Measurements from ENCODE around the gene KLC1.
"Not testable (repeated sequence)": the region's sequence is repeated elsewhere in the genome, so short reads cannot be mapped to it uniquely, and the experiment has no call there.

The KLC1 gene

DNA sequence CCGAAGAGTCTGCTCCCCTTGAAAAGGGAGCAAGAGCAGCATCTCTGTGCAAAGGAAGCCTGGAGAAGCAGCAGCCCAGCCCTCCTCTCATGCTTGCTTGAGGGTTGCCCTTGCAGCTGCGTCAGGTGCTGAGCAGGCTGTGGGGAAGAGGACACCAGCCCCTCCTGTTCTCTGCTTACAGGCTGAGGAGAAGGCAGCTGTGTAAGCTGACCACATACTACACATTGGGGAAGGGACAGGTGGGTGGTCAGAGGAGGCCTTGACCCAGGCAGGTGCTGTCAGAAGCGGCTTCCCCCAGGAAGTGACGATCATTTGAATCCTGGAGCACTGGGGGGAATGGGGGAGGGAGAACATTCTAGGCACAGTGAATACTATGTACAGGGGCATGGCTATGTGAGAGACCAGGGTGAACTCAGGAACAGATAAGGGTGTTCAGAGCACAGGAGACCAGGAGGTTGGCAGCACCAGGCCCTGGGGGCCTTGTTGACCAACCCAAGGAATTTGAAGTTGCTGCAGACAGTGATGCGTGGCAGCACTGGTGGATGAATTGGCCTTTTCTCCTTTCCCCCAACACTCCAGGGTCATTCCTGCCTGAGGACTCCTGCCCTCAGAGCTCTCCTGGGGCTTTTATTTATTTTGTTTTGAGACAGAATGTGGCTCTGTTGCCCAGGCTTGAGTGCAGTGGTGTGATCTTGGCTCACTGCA, 2.7 kb upstream of the KLC1 start:
- no peak for DNase-seq

DNA sequence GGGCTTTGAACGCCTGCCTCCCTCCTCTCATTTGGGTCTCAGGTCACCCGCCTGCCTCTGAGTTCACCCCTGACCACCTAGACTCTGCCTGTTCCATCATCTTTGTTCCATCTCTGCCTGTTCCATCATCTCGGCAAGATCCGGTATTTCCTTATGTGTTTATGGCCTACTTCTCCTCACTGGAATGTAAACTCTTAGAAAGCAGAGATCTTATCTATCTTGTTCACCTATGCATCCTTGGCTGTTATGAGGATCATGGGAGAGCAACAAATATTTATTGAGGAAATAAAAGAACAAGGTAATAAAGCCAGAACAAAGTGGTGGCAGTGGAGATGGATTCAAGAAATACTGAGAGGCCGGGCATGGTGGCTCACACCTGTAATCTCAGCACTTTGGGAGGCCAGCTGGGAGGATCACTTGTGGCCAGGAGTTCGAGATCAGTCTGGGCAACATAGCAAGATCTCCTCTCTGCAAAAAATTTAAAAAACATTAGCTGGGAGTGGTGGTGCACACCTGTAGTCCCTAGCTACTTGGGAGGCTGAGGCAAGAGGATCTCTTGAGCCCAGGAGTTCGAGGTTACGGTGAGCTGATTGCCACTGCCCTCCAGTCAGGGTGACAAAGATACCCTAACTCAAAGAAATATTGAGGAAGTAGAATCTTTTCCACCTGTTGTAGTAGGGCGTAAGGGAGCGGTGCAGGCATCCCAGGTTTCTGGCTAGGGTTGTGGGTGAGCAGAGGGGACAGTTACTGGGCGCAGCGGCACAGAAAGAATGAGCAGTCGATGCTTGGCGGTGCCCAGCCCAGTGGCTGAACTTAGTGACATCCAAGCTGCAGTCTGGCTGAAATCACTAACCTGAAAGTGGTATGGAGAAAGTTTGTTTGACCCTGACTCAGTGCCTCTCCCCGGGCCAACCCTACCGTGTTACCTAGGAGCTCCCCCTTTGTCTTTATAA, 1.7 kb upstream of the KLC1 start:
- DNase-seq, result no peak

DNA sequence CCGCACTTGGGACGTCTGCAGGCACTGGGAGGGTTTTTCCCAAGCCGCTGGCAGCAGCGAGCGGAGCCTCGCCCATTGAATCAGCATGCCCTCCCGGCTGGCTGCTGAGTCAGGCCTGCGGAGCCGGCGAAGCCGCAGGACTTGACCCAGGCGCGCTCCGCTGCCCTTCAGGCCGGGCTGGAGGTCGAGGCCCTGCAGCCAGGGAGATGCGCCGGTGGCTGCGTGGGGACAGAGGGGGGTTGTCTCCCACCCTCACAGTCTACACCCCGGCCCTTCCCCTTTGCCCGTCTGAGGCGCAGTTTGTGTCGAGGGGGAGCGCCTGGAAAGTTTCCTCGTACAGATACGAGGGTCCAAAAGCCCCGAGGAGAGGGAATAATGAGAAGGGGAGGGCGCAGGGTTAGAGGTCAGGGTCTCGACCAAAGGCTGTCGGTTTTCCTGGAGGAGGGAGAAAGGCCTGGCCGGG, 759 bp upstream of the KLC1 start:
- no peak for DNase-seq

DNA sequence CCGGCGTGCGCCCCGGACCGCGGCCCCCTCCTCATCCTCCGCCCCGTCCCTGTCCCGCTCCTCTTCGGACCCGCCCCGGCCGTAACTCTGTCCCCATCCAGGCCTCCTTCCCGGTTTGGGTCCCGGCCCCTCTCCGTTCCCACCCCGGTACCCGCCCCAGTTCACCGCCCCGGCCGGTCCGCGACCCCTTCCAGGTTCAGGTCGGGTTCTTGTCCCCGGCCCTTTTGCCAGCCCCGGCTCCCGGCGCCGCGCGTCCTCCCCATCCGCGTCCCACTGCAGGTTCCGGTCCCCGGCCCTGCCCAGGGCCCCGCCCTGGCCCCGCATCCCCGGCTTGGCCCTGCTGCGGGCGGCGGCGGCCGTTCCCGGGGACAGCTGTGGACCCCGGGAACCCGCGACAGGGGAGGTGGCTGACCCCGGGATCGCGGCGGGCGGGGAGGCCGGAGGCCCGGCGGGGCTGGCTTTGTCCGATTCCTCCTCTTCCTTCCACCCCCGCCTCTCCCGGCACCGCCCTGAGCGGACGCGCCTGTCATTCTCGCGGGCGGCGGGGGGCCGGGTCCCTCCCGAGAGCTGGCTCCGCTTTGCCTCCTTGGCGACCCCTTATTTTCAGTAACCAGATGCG, 601 bp downstream of the KLC1 start:
- DNase-seq, result no peak

DNA sequence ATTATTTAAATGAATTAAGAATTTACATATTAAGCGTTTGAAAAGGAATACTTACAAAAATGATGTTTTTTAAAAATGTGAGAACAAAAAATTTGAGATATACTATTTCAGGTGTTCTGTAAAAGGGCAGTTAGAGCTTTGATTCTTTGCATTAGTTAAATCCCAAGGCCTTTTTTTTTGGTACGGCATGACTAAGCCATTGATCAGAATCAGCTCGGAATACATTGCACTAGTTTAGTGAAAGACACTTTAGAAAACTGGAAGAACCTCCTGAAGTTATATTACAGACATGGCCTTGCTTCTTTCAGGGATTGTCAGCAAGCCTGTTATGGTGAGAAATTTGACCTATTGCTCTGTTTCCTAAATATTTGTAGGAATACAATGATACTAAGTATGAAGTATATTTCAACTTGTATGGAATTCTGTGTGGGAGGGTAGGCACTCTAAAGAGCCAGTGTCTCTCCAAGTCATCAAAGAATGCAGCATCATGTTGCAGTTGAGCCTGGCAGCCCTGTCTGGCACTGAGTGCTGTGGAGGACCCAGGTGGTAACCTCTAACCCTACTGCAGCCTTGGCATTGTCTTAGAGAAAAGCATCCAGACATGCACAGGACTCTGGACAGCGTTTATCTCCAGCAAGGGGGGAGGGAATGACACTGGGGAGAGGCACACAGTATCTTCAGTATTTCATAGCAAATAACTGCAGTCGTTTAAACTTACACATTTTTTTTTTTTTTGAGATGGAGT, 1.5 kb downstream of the KLC1 start:
- DNase-seq, result no peak

DNA sequence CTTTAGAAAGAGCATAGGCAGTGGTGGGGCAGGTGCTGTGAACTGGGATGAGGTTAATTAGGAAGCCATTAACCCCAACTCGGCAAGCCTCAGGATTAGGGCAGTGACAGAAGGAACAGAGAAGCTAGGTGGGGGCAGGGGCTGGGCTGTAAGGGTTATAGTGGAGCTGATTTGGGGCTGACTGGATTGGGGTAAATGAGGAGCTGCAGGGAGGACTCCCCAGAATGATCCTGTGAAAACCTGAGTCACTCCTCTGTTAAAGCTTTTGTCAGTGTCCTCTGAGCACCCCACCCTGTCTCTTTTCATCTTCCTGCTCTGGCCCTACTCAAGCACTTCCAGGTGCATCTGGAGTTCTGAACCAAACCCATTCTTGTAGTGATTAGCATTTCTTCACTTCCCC, 4.4 kb downstream of the KLC1 start:
- DNase-seq, result no peak

DNA sequence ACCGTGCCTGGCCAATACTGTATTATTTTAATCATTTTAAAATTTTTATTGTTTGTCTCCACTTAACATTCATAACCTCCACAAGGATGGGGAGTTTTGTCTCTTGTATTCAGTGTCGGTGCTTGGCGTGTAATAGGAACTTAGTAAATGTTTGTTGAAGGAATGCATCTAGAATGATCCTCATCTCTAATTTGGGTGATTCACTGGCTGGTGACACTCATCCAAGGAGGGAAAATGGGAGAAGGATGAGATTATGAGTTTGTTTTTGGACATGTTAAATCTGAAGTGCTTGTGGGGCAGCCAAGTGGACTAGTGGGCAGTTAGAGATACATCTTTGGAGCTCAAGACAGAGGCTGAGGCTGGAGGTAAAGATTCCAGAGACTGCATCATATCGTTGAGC, 5.1 kb downstream of the KLC1 start:
- DNase-seq, result no peak

DNA sequence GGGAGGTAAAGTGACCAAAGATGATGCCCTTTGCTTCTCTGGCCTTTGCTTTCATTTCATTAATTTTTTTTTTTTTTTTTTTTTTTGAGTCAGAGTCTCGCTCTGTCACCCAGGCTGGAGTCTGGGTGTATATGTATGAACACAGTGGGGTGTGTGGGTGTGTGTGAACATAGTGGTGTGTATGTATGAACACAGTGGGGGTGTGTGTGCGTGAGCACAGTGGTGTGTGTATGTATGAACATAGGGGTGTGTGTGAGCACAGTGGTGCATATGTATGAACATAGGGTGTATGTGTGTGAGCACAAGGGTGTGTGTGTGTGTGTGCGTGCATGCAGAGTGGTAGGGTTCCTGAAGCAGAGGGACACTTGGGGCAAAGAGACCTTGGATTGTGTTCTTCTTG, 9.6 kb downstream of the KLC1 start:
- DNase-seq, result no peak

DNA sequence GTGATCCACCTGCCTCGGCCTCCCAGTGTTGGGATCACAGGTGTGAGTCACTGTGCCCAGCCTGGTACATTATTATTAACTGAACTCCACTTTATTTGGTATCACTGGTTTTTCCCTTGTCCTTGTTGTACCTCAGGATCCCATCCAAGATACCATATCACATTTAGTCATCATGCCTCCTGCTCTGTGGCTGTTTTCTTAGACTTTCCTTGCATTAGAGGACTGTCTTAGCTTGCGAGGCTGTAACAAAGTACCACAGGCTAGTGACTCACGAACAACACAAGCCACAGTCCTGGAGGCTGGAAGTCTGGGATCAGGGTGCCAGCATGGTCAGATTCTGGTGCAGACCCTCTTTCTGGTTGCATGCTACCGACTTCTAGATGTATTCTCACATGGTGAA, 12.2 kb downstream of the KLC1 start:
- DNase-seq, result no peak

DNA sequence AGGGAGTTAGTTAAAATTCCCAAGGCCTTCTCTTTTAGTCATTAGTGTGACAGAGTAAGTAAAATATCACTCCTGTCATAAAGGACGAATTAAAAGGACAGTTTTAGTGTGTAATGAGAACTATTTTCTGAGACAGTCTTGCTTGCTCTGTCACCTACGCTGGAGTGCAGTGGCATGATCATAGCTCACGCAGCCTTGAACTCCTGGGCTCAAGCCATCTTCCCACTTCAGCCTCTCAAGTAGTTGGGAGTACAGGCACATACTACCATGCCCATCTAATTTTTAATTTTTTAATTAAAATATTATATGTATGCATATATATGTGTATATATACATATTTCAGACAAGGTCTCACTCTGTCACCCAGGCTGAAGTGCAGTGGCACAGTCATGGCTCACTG, 17.2 kb downstream of the KLC1 start:
- no peak for DNase-seq

DNA sequence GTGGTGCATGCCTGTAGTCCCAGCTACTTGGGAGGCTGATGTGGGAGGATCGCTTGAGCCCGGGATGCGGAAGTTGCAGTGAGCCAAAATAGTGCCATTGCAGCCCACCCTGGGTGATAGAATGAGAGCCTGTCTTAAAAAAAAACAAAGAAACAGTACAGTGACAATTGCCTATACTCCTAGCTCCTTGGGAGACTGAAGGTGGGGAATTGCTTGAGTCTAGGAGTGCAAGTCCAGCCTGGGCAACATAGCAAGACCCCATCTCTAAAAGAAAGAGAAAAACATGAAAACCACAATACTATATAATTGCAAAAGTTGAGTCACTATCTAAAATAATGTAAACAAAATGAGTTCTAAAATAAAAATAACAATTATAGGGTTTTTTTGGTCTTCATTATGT, 20.0 kb downstream of the KLC1 start:
- DNase-seq, result no peak

DNA sequence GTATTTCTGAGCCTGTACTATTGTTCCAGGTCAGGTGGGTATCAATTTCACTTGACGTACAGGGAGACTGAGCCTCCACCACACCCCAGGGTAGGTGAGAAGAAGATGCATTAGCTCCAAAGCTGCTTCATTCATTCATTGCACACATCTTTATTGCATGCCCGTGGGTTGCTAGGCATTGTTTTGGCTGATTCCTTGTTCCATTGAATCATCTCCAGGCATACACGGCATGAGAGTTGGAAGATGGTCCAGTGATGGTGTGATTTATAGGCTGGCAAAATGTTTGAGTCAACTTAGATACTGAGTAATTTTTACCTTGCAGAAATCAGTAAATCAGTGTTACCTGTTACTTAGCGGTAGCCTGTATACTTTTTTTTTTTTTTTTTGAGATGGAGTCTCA, 21.2 kb downstream of the KLC1 start:
- no peak for DNase-seq

DNA sequence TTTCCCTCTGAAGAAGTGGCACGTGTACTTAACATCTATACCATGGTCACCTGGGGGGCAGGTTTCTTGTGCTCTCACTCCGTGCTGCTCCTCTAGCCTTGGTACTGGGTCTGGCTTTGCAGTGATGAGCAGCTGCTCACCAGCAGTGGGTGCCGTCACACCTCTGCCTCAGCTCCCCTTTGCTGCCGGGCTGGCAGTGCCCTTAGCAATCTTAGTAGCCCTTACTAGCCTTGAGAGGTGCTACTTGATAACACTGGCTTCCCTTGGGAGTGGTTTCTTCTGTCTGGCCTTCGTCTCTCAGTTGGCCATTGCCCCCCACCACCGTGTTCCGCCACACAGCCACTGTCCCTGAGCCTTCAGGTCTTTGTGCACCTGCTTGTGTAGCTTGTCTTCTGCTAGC, 22.6 kb downstream of the KLC1 start:
- DNase-seq, result no peak

DNA sequence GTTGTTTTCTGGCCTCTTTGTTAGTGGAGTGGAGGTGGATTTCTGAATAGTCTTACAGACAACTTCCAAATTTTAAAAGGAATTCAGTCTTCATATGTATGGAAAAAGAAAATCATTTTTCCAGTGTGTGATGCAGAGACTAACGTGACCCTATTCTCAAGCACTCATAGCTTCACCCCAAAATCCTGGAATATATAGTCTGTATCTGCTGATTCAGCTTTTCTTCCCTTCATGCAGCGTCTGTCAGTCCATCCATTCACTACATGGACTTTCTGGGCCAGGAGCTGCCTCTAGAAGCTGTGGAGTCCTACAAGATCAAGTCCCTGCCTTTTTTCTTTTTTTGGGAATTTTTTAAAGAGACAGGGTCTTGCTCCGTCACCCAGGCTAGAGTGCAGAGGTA, 23.8 kb downstream of the KLC1 start:
- no peak for DNase-seq

DNA sequence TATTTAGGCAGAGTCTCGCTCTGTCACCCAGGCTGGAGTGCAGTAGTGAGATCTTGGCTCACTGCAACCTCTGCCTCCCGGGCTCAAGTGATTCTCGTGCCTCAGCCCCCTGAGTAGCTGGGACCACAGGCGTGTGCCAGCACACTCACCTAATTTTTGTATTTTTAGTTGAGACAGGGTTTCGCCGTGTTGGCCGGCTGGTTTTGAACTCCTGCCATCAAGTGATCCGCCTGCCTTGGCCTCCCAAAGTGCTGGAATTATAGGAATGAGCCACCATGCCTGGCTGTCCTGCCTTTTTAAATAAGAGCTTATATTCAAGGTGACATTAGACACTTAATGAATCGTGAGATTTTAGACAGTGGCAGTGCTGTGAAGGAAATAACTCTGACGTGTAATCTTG, 24.3 kb downstream of the KLC1 start:
- not testable (repeated sequence) for DNase-seq

DNA sequence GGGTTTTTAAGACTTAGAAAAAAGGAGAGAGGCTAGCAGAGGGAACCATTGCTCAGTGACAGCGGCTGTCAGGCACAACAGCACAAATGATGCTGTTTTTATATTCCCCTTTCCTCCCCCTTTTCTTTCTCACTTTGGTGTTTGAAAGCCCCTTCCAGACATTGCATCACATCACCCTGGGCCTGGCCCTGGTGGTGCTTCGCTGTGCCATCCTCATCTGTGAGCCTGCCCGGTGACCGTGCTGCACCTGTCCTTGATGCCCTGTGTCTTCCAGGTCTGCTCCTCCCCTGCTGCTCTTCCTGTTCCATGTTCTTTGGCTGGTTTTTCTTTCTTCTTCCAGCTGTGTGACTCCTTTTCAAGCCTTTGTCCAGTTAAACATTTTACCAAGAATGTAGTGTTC, 24.8 kb downstream of the KLC1 start:
- DNase-seq, result no peak

DNA sequence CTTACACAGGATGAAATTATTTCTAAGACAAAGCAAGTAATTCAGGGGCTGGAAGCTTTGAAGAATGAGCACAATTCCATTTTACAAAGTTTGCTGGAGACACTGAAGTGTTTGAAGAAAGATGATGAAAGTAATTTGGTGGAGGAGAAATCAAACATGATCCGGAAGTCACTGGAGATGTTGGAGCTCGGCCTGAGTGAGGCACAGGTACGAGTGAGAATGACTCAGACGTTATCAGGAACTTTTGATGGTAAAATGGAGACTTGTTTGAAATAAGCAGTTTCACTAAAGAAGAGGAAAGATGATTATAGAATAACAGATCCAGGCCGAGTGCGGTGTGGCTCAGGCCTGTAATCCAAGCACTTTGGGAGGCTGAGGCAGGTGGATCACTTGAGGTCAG, 25.6 kb downstream of the KLC1 start:
- no peak for DNase-seq

DNA sequence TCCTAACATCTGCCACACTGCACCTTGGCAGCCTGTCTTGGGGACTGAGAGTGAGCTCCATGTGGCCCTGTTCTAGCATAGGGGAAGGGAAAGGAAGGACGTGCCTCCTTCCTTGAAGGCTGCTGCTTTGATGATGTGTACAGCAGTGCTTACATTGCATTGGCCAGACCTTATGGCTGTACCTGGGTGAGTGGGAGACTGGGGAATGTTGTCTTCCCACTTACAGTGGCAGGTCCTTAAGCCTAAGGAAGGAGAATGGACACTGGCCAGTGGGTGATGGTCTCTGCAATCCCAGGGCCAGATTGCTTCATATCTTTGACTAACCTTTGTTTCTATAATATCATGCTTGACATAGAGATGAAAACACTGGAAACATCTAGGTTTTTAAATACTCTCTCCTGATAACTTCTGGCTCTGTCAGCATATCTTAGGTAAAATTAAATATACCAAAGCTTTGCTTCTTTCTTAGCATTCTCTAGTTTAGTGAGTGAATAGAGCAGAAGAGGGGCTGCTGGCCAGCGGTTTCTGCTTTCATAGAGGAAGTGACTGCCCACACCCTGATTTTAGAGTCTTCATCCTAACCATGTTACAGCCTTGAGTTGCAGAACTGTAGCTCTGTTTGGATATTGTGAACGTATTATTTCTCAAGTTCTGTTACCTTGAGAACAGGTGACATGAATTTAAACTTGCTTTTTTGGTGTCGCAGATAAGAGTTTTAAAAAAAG, 27.2 kb downstream of the KLC1 start:
- DNase-seq, result no peak

DNA sequence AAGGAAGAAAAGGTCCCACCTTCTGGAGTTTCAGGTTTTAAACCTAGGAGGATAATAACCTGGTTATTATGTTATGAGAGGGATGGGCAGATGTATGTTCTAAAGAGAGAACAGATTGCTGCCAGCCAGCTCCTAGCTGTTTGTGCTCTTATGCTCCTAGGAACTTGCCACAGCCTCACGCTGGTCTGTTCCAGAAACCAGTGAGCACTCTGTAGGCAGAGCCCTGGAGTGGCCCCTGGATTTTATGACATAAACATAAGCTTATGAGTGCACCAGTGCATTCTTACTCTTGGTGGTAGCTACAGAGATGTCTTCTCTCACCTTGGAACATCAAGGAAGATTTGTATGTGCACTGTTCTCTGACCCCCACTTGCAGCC, 27.7 kb downstream of the KLC1 start:
- no peak for DNase-seq

DNA sequence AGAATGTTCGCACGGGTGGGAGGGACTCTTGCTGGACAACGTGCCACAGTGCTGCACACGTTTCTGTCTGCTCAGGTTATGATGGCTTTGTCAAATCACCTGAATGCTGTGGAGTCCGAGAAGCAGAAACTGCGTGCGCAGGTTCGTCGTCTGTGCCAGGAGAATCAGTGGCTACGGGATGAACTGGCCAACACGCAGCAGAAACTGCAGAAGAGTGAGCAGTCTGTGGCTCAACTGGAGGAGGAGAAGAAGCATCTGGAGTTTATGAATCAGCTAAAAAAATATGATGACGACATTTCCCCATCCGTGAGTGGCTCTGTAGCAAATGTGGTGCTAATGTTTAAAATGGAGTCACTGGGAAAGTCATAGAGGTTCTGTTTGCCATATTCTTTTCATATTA, 28.5 kb downstream of the KLC1 start:
- DNase-seq, result no peak

DNA sequence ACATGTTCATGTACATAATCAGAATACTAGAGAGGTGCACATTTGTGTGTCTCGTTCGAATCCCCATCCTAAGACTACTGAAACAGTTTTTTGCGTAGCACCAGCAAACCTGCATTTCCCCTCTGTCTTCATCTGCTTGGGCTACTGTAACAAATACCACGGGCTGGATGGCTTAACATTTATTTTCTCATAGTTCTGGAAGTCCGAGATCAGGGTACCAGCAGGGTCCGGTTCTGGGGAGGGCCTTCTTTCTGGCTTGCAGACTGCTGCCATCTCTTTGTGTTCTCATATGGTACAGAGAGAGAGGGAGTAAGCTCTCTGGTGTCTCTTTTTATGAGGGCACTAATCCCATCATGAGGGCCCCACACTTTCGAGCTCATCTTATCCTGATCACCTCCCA, 30.6 kb downstream of the KLC1 start:
- no peak for DNase-seq

DNA sequence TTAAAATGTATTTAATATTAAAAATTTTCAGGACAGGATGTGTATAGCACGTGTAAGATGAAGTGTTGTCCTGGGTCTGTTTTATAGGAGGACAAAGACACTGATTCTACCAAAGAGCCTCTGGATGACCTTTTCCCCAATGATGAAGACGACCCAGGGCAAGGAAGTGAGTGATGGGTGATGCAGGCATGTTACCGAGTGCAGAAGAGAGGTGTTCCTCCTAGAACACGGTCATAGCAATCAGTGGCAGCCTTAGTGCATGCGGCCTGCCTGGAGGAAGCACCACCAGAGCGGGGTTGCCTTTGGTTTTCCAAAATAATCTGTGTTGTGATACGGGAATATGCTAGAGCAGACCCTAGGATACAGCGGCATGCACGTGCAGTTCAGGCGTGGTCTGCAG, 33.0 kb downstream of the KLC1 start:
- no peak for DNase-seq

DNA sequence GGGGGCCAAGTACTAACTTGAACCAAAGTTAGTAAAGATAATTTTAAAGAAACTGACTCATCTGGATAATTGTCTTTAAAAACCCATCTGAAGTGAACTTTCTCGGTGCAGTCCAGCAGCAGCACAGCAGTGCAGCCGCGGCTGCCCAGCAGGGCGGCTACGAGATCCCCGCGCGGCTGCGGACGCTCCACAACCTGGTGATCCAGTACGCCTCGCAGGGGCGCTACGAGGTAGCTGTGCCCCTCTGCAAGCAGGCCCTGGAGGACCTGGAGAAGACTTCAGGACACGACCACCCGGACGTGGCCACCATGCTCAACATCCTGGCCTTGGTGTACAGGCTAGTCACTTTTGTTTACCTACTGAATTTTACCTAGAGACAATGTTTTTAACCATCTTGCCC, 33.6 kb downstream of the KLC1 start:
- no peak for DNase-seq
